Measurements from ENCODE around the gene MDM4.

GRCh38 chr1:204556458-204557052 lies 40.3 kb downstream of the MDM4 start:
- TF ChIP-seq CTCF (IDR thresholded peaks at IDR 0.05) (no peak), POLR2A (IDR thresholded peaks at IDR 0.05) (no peak)

Data from esophagus squamous epithelium (tissue), 4 donors.